WTC11 (cell line): Measurements from ENCODE around the gene ISG20L2. TPM values are rescaled to one million over a fixed set of nuclear protein-coding genes. Genes with fewer than 3 reads are reported as not detected.

Source experiments
- AFF4 ChIP-seq: sonication (generic); formaldehyde crosslinking; IDR thresholded peaks from 2 replicates; pipeline ENCODE4 v1.8.1; 2023; ENCODE audit warnings: mild to moderate bottlenecking, missing genetic modification reagents, borderline replicate concordance
- ARID4B ChIP-seq: sonication (generic); formaldehyde crosslinking; IDR thresholded peaks from 2 replicates; pipeline ENCODE4 v1.8.0; 2023; ENCODE audit warnings: missing genetic modification reagents, mild to moderate bottlenecking, borderline replicate concordance
- ATF3 ChIP-seq: sonication (generic); formaldehyde crosslinking; conservative IDR thresholded peaks from 2 replicates; pipeline ENCODE4 v1.8.1; 2022; ENCODE audit warnings: mild to moderate bottlenecking, missing genetic modification reagents
- CBFB ChIP-seq: sonication (generic); formaldehyde crosslinking; IDR thresholded peaks from 2 replicates; pipeline ENCODE4 v1.8.1; 2022; ENCODE audit warnings: mild to moderate bottlenecking, low read depth, missing genetic modification reagents
- CREM ChIP-seq: sonication (generic); formaldehyde crosslinking; IDR thresholded peaks from 2 replicates; pipeline ENCODE4 v1.8.1; 2022; ENCODE audit warnings: mild to moderate bottlenecking, missing genetic modification reagents, moderate library complexity
- E2F4 ChIP-seq: sonication (generic); formaldehyde crosslinking; IDR thresholded peaks from 2 replicates; pipeline ENCODE4 v1.8.1; 2022; ENCODE audit warnings: low read depth, mild to moderate bottlenecking, moderate library complexity, missing genetic modification reagents, borderline replicate concordance
- ELF4 ChIP-seq: sonication (generic); formaldehyde crosslinking; IDR thresholded peaks from 2 replicates; pipeline ENCODE4 v1.8.1; 2022; ENCODE audit warnings: low read depth, mild to moderate bottlenecking, moderate library complexity, missing genetic modification reagents
- EMX1 ChIP-seq: fragments of 250-450 bp; sonication (Bioruptor Pico); IDR thresholded peaks from 2 replicates; pipeline ENCODE4 v1.8.0; 2021; ENCODE audit warnings: mild to moderate bottlenecking
- FOXJ3 ChIP-seq: sonication (generic); formaldehyde crosslinking; IDR thresholded peaks from 2 replicates; pipeline ENCODE4 v1.9.0; 2021; ENCODE audit warnings: missing genetic modification reagents, mild to moderate bottlenecking, borderline replicate concordance
- FOXK1 ChIP-seq: sonication (generic); formaldehyde crosslinking; IDR thresholded peaks from 2 replicates; pipeline ENCODE4 v1.8.0; 2022; ENCODE audit warnings: mild to moderate bottlenecking, moderate library complexity, missing genetic modification reagents
- FOXP1 ChIP-seq: sonication (generic); formaldehyde crosslinking; IDR thresholded peaks from 2 replicates; pipeline ENCODE4 v1.8.0; 2022; ENCODE audit warnings: missing genetic modification reagents, mild to moderate bottlenecking, moderate library complexity, borderline replicate concordance
- GABPB1 ChIP-seq: sonication (generic); formaldehyde crosslinking; IDR thresholded peaks from 2 replicates; pipeline ENCODE4 v1.8.1; 2023; ENCODE audit warnings: mild to moderate bottlenecking, missing genetic modification reagents
- HMGA2 ChIP-seq: fragments of 250-450 bp; sonication (Bioruptor Pico); IDR thresholded peaks from 2 replicates; pipeline ENCODE4 v1.4.0; 2021; ENCODE audit warnings: mild to moderate bottlenecking, moderate library complexity
- IRF2 ChIP-seq: sonication (generic); formaldehyde crosslinking; IDR thresholded peaks from 2 replicates; pipeline ENCODE4 v1.8.0; 2022; ENCODE audit warnings: low read depth, missing genetic modification reagents, borderline replicate concordance
- JUN ChIP-seq: sonication (generic); formaldehyde crosslinking; IDR thresholded peaks from 2 replicates; pipeline ENCODE4 v1.8.0; 2023; ENCODE audit warnings: mild to moderate bottlenecking, missing genetic modification reagents
- MAX ChIP-seq: sonication (generic); formaldehyde crosslinking; IDR thresholded peaks from 2 replicates; pipeline ENCODE4 v1.8.0; 2022; ENCODE audit warnings: mild to moderate bottlenecking, missing genetic modification reagents
- MLX ChIP-seq: sonication (generic); formaldehyde crosslinking; IDR thresholded peaks from 2 replicates; pipeline ENCODE4 v1.8.1; 2023; ENCODE audit warnings: mild to moderate bottlenecking, missing genetic modification reagents, moderate library complexity
- SOX15 ChIP-seq: fragments of 250-450 bp; sonication (Bioruptor Pico); IDR thresholded peaks from 2 replicates; pipeline ENCODE4 v1.9.0; 2021; ENCODE audit warnings: mild to moderate bottlenecking
- STAT6 ChIP-seq: sonication (generic); formaldehyde crosslinking; conservative IDR thresholded peaks from 2 replicates; pipeline ENCODE4 v1.8.1; 2023; ENCODE audit warnings: mild to moderate bottlenecking, low read depth, missing genetic modification reagents, moderate library complexity
- TEAD1 ChIP-seq: sonication (generic); formaldehyde crosslinking; IDR thresholded peaks from 2 replicates; pipeline ENCODE4 v1.8.0; 2022; ENCODE audit warnings: mild to moderate bottlenecking, missing genetic modification reagents
- TEAD4 ChIP-seq: sonication (generic); formaldehyde crosslinking; IDR thresholded peaks from 2 replicates; pipeline ENCODE4 v1.8.0; 2022; ENCODE audit warnings: mild to moderate bottlenecking, missing genetic modification reagents
- ZMAT4 ChIP-seq: fragments of 250-450 bp; sonication (Bioruptor Pico); IDR thresholded peaks from 2 replicates; pipeline ENCODE4 v1.9.0; 2021; ENCODE audit warnings: mild to moderate bottlenecking
- ZNF512 ChIP-seq: sonication (generic); formaldehyde crosslinking; IDR thresholded peaks from 2 replicates; pipeline ENCODE4 v1.8.1; 2022; ENCODE audit warnings: missing genetic modification reagents, borderline replicate concordance
- total RNA-seq: library from RNA; stranded (reverse); gene quantifications from 3 replicates; pipeline ENCODE4 v1.2.3, GENCODE V29; 2021

Gene ISG20L2
- total RNA-seq, 1 experiment from 2014 or later: 43.8 TPM

- no peak for TF ChIP-seq FOXP1 (CRISPR knock-in tag)
- no peak for TF ChIP-seq AFF4 (CRISPR knock-in tag)
- no peak; the same call in 1 of the 2 replicates for TF ChIP-seq JUN (CRISPR knock-in tag)
- TF ChIP-seq ZMAT4 (CRISPR knock-in tag): no peak
- TF ChIP-seq ELF4 (CRISPR knock-in tag): no peak
- no peak for TF ChIP-seq SOX15 (CRISPR knock-in tag)
- 0 out of 2 replicates have a peak, but pooled peaks have one; percentile 24 for TF ChIP-seq MLX (CRISPR knock-in tag)
- no peak for TF ChIP-seq HMGA2
- no peak for TF ChIP-seq CBFB (CRISPR knock-in tag)
- TF ChIP-seq GABPB1 (CRISPR knock-in tag): no peak
- TF ChIP-seq CREM (CRISPR knock-in tag): 0 out of 2 replicates have a peak, but pooled peaks have one; percentile 27
- TF ChIP-seq STAT6 (CRISPR knock-in tag): no peak
- no peak for TF ChIP-seq EMX1 (CRISPR knock-in tag)
- no peak for TF ChIP-seq TEAD4 (CRISPR knock-in tag)
- no peak; the same call in 1 of the 2 replicates for TF ChIP-seq FOXK1 (CRISPR knock-in tag)
- no peak for TF ChIP-seq ZNF512 (CRISPR knock-in tag)
- no peak for TF ChIP-seq E2F4 (CRISPR knock-in tag)
- TF ChIP-seq MAX (CRISPR knock-in tag): peak; percentile 67; the same call in 1 of the 2 replicates
- peak; percentile 63; the same call in 1 of the 2 replicates for TF ChIP-seq TEAD1 (CRISPR knock-in tag)
- no peak for TF ChIP-seq FOXJ3
- no peak for TF ChIP-seq IRF2 (CRISPR knock-in tag)
- no peak for TF ChIP-seq ATF3 (CRISPR knock-in tag)
- 0 out of 2 replicates have a peak, but pooled peaks have one; percentile 60 for TF ChIP-seq ARID4B
These were observed 23.6 kb downstream of the ISG20L2 start (continued) for GRCh38 chr1:156704930-156705320.
